ENCODE results near the gene GTF3A. TPM values are rescaled to one million over a fixed set of nuclear protein-coding genes. Genes with fewer than 3 reads are reported as not detected.

Gene GTF3A
- total RNA-seq, 4 donors from 2014 or later = 64.5 to 201 (median 123) TPM

DNA sequence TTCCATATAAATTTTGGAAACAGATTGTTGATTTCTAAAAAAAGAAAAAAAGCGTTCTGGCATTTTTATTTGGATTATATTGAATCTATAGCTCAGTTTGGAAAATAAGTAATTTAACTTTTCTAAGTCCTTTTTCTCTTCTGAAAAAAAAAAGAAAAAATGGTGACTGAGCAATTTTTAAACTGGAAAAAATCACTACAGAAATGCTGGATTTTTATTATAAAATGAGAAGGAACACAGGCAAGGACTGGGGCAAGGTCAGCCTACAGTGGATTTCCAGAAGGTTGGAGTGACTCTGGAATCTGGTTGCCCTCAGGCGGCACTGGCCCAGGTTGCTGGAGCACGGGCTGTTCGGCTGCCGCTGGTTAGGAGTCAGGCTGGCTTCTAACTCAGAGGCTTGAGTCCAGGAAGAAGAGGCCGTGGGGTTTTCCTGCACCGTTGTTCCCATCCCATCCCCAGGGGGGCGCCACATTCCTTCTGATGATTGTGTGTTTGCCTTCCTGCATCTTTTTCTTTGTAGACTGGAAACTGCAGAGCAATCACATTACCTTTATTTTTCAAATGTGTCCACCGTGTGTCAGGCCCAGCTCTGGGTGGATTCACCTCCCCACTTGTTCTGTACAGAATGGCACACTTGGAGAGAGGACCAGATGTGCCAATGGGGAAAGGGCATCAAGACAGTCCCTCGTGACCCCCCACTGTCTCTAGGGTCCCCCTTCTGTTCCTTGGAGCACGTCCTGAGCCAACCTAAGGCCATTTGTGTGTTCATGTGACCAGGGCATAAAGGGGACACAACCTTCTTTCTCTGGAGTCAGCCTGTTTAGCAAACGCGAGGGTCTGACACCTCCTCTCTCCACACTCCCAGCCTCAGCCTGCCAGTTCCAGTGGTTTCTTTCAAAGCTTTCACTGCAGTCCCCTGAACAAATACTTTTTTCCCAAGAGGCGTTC is 44.5 kb upstream of the GTF3A start:
- Histone ChIP-seq H3K9me3 (no peaks in the 10 kb centered on the region), H3K36me3 (no peaks in the 10 kb centered on the region), H3K27ac (no peak overlapping the region), H3K4me1 (peaks cover 0 to 8% (median 1%) of the 10 kb centered on the region in 4 donors), H3K4me3 (no peak overlapping the region), H3K27me3 (peaks cover 0 to 21% of the 10 kb centered on the region in 2 donors)
- 24 to 30% methylated on average over 14 of the region's 14 CpGs for WGBS, 2 donors
- TF ChIP-seq POLR2A (IDR thresholded peaks at IDR 0.05) = no peak
- TF ChIP-seq, protein P1, sequence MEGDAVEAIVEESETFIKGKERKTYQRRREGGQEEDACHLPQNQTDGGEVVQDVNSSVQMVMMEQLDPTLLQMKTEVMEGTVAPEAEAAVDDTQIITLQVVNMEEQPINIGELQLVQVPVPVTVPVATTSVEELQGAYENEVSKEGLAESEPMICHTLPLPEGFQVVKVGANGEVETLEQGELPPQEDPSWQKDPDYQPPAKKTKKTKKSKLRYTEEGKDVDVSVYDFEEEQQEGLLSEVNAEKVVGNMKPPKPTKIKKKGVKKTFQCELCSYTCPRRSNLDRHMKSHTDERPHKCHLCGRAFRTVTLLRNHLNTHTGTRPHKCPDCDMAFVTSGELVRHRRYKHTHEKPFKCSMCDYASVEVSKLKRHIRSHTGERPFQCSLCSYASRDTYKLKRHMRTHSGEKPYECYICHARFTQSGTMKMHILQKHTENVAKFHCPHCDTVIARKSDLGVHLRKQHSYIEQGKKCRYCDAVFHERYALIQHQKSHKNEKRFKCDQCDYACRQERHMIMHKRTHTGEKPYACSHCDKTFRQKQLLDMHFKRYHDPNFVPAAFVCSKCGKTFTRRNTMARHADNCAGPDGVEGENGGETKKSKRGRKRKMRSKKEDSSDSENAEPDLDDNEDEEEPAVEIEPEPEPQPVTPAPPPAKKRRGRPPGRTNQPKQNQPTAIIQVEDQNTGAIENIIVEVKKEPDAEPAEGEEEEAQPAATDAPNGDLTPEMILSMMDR (IDR thresholded peaks at IDR 0.05) = peak; percentile 31 to 59 (median 44)
- DNase-seq (ENCODE audit: low spot score in 2 of 2) = peak; percentile 23 to 49

DNA sequence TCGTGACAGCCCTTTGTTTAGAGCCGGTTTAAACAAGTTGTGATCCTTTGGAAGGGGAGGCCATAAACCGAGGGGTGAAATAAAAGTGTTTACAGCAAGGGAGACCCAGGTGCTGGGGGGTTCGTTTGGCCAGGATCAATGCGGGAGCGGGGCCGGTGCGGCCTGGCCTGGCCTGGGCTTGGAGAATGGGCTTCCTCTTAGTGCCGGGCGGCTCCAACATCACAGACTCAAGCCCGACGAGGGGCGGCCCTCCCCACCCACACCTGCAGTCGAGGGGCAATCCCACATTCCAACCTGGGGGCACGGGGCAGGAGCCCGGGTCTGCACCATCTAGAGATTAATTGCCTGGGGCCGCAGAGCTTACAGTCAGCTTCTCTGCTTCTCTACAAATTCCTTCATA is 42.8 kb upstream of the GTF3A start:
- no peaks in the 10 kb centered on the region for H3K9me3 ChIP-seq
- DNase-seq (ENCODE audit: low spot score in 2 of 2) = no peak
- no peak overlapping the region for H3K27ac ChIP-seq
- H3K27me3 ChIP-seq = peaks cover 0 to 17% of the 10 kb centered on the region in 2 donors
- TF ChIP-seq POLR2A (IDR thresholded peaks at IDR 0.05) = no peak
- TF ChIP-seq EP300 (IDR thresholded peaks at IDR 0.05) = no peak
- TF ChIP-seq, protein P1 (IDR thresholded peaks at IDR 0.05) = no peak
- WGBS, 2 donors = 40 to 45% methylated on average over 16 to 17 of the region's 17 CpGs
- H3K36me3 ChIP-seq = no peaks in the 10 kb centered on the region
- H3K4me3 ChIP-seq = no peak overlapping the region
- no peaks in the 10 kb centered on the region for H3K4me1 ChIP-seq

DNA sequence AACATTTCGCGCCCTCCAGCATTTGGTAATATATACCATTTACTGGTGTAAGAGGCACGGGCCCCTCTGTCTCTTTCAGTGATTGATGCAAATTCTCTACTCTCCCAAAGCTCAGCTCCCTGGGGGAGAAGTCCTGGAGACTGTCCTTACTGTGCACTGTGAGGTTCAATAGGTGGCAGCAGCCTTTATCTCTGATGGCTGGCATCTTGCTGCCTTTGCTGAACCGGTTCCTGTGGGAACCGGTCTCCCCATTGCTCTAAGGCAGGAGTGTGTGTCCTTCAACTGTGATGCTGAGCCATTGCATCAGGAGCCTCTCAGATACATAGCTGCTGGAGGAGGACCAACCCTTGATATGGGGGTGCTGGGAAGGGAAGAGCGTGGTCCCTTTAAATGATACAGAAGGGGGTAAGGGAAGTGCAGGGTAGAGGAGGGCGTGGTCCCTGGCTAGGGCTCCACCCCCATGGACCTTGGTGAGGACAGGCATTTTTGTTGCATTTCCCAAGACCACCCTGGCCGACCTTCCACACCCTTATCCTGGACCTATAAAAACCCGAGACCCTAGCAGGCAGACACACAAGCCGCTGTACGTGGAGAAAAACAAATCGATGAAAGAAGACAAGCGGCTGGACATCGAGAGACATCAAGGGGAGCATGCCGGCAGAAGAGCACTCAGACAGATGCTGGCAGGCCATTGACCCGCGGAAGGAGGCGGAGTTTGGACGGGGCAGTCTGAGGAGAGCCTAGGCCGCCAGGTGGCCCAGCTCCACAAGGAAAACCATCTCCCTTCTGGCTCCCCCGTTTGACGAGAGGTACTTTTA is 41.1 kb upstream of the GTF3A start:
- no peak overlapping the region for H3K27ac ChIP-seq
- WGBS, 2 donors = 77 to 84% methylated on average over 22 of the region's 22 CpGs

DNA sequence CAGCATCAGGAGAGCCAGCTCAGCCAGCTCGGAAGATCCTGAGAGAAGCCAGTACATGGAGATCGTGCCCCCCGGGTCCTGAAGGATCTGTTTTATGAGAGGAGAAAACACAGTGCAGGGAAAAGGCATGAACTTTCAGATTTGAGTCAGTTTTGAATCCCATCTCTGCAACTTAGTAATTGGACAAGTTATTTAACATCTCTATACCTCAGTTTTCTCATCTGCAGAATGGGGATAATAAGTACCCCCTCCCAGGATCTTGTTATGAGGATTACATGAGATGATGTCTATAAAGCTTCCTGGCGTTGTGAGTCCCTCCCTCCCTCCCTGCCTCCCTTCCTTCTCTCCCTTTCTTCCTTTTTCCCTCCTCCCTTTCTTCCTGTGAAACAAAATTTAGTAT is 40.1 kb upstream of the GTF3A start:
- no peaks in the 10 kb centered on the region for H3K36me3 ChIP-seq
- H3K4me3 ChIP-seq = no peak overlapping the region
- no peak overlapping the region for H3K27ac ChIP-seq
- WGBS, 2 donors = 77 to 82% methylated on average over 4 of the region's 4 CpGs
- no peaks in the 10 kb centered on the region for H3K9me3 ChIP-seq
- H3K27me3 ChIP-seq = peaks cover 0 to 13% of the 10 kb centered on the region in 2 donors
- TF ChIP-seq EP300 (IDR thresholded peaks at IDR 0.05) (no peak), POLR2A (IDR thresholded peaks at IDR 0.05) (no peak)
- TF ChIP-seq, protein P1 (IDR thresholded peaks at IDR 0.05) = no peak
- no peak for DNase-seq (ENCODE audit: low spot score in 2 of 2)
- no peaks in the 10 kb centered on the region for H3K4me1 ChIP-seq

More for the DNA sequence above, 41.1 kb upstream of the GTF3A start:
- H3K4me1 ChIP-seq = no peaks in the 10 kb centered on the region
- peaks cover 0 to 17% of the 10 kb centered on the region in 2 donors for H3K27me3 ChIP-seq
- no peak for TF ChIP-seq POLR2A (IDR thresholded peaks at IDR 0.05)
- TF ChIP-seq, protein P1 (IDR thresholded peaks at IDR 0.05) = no peak
- TF ChIP-seq EP300 (IDR thresholded peaks at IDR 0.05) = no peak
- H3K36me3 ChIP-seq = no peaks in the 10 kb centered on the region
- no peak overlapping the region for H3K4me3 ChIP-seq
- no peaks in the 10 kb centered on the region for H3K9me3 ChIP-seq
- DNase-seq (ENCODE audit: low spot score in 2 of 2) = no peak

All from tibial nerve (tissue), 4 donors.